Fibroblast of lung (primary cell): Measurements from ENCODE around the gene TMEM132D.

ENCODE experiments used
- CTCF ChIP-seq, 2 donors: IDR thresholded peaks in 1 of 2; conservative IDR thresholded peaks in 1 of 2; 1 replicate in 1 of 2; 2 replicates in 1 of 2; pipeline ENCODE4 v1.5.1; 2011 to 2012; ENCODE audit warnings: low read length in 2 of 2, control low read depth in 1 of 2, inconsistent platforms in 1 of 2, low read depth in 1 of 2, mild to moderate bottlenecking in 1 of 2
- EZH2 ChIP-seq: IDR thresholded peaks from 2 replicates; pipeline ENCODE4 v1.5.1; 2012; ENCODE audit warnings: low read length, control low read depth, mild to moderate bottlenecking; ENCODE audit errors: missing control alignments

DNA sequence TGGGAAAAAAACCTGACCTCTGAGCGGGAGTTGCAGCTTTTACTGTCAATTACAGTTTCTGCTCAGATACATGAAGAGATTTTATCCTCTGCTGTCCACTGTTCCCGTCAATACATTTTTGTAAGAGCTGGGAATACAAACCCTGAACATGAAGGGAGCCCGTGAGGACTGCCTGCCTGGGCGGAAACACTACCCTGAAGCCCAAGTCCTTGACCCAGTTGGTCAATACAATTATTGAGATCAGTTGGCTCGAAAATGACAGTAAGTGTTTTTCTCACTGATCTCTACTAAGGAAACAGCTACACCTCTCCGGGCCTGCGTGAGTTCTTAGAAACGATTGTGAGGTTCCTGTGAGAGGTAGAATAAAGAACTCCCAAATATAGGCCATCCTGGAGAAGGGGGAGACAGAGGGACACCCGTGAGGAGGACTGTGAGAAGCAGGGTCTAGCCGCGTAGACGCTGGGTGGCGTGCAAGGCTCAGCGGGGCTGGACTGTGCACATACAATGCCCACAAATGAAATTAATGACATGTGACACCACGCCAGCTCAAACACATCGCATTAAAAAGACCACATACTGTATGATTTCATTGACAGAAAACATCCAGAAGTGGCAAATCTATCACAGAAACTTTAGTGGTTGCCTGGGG is 509.5 kb downstream of the TMEM132D start:
- TF ChIP-seq CTCF (conservative IDR thresholded peaks at IDR 0.05 in 1 of 2, IDR thresholded peaks at IDR 0.05 in 1 of 2; ENCODE audit: low read depth in 1 of 2, low read length in 2 of 2) (no peak), EZH2 (no peak)
